HEK293T (cell line): Measurements from ENCODE around the gene HSD11B1L.

ENCODE experiments used
- CTCF ChIA-PET: fragments of 350-600 bp; formaldehyde crosslinking; extraction: SDS; loops from one replicate; lab custom pipeline; 2021; ENCODE audit warnings: antibody characterized with exemption, inconsistent platforms; lab: Yijun Ruan, JAX
- POLR2A ChIA-PET: fragments of 350-600 bp; formaldehyde crosslinking; extraction: SDS; loops from one replicate; lab custom pipeline; 2020; ENCODE audit warnings: antibody characterized with exemption, inconsistent platforms; lab: Yijun Ruan, JAX
- DNase-seq: peaks from one replicate; pipeline ENCODE4 v3.0.0; 2012; ENCODE audit warnings: mixed read lengths; ENCODE audit errors: extremely low spot score
- ARNT ChIP-seq: fragments of 450-650 bp; IDR thresholded peaks from 2 replicates; pipeline ENCODE4 v1.6.1; 2017; ENCODE audit warnings: mild to moderate bottlenecking
- BHLHE40 ChIP-seq: fragments of 450-650 bp; IDR thresholded peaks from 2 replicates; pipeline ENCODE4 v1.6.1; 2016; ENCODE audit warnings: mild to moderate bottlenecking, moderate library complexity, borderline replicate concordance
- CTBP1 ChIP-seq: fragments of 450-650 bp; IDR thresholded peaks from 2 replicates; pipeline ENCODE4 v1.6.1; 2016; ENCODE audit warnings: borderline replicate concordance
- ELF4 ChIP-seq: fragments of 450-650 bp; IDR thresholded peaks from 2 replicates; pipeline ENCODE4 v1.6.1; 2017; ENCODE audit warnings: antibody characterized with exemption
- FOXA1 ChIP-seq: fragments of 450-650 bp; IDR thresholded peaks from 2 replicates; pipeline ENCODE4 v1.6.1; 2016; ENCODE audit warnings: mild to moderate bottlenecking
- FOXK2 ChIP-seq: fragments of 450-650 bp; IDR thresholded peaks from 2 replicates; pipeline ENCODE4 v1.6.1; 2016; ENCODE audit warnings: mild to moderate bottlenecking
- FOXM1 ChIP-seq: fragments of 450-650 bp; IDR thresholded peaks from 2 replicates; pipeline ENCODE4 v1.6.1; 2017; ENCODE audit warnings: mild to moderate bottlenecking, borderline replicate concordance
- HDGF ChIP-seq: fragments of 450-650 bp; IDR thresholded peaks from 2 replicates; pipeline ENCODE4 v1.6.1; 2017; ENCODE audit warnings: antibody characterized with exemption, borderline replicate concordance
- L3MBTL2 ChIP-seq: fragments of 450-650 bp; conservative IDR thresholded peaks from 2 replicates; pipeline ENCODE4 v1.6.1; 2016; ENCODE audit warnings: mild to moderate bottlenecking
- LEF1 ChIP-seq: fragments of 450-650 bp; IDR thresholded peaks from 2 replicates; pipeline ENCODE4 v1.6.1; 2017; ENCODE audit warnings: mild to moderate bottlenecking, borderline replicate concordance
- NFRKB ChIP-seq: fragments of 450-650 bp; IDR thresholded peaks from 2 replicates; pipeline ENCODE4 v1.6.1; 2016; ENCODE audit warnings: mild to moderate bottlenecking, moderate library complexity
- SP1 ChIP-seq: fragments of 450-650 bp; IDR thresholded peaks from 2 replicates; pipeline ENCODE4 v1.6.1; 2017
- SUZ12 ChIP-seq: fragments of 450-650 bp; IDR thresholded peaks from 2 replicates; pipeline ENCODE4 v1.6.1; 2016; ENCODE audit warnings: mild to moderate bottlenecking
- TARDBP ChIP-seq: fragments of 450-650 bp; IDR thresholded peaks from 2 replicates; pipeline ENCODE4 v1.6.1; 2016
- ZNF384 ChIP-seq: fragments of 450-650 bp; IDR thresholded peaks from 2 replicates; pipeline ENCODE4 v1.6.1; 2016
- TF ChIP-seq, protein P1 (sequence below): fragments of 450-650 bp; IDR thresholded peaks from 2 replicates; pipeline ENCODE4 v1.6.1; 2016

HSD11B1L gene

DNA sequence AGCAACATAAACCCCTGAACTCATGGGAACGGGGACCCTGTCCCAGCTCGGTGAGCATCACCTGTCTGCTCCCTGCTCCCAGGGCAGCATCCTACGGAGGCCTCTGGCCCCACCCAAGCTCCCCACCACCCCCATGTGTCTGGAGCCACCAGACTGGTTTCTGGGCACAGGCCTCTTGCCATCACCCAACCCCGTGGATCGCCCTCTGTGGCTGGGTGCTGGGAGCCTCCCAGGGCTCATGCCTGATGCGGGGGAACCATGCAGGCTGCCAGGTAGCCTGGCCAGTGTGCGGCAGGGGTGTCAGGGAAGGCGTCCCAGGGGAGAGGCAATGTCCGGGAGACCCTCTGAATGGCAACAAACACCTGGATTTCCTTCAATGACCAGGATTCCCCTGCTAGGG lies 3.2 kb upstream of the HSD11B1L start:
- ChIA-PET POLR2A (interaction anchor here (2.7 kb wide), 1 partner anchor 9 kb away, joined by 8 read pairs; no protein-coding TSS in a partner anchor), CTCF (no interaction called here)
- no peak for DNase-seq
- TF ChIP-seq FOXM1 (no peak), ARNT (no peak), NFRKB (no peak), FOXA1 (no peak), BHLHE40 (no peak), TARDBP (no peak), FOXK2 (no peak), SP1 (no peak), ELF4 (no peak), SUZ12 (no peak), L3MBTL2 (no peak), HDGF (no peak), ZNF384 (no peak)
- TF ChIP-seq, protein P1, sequence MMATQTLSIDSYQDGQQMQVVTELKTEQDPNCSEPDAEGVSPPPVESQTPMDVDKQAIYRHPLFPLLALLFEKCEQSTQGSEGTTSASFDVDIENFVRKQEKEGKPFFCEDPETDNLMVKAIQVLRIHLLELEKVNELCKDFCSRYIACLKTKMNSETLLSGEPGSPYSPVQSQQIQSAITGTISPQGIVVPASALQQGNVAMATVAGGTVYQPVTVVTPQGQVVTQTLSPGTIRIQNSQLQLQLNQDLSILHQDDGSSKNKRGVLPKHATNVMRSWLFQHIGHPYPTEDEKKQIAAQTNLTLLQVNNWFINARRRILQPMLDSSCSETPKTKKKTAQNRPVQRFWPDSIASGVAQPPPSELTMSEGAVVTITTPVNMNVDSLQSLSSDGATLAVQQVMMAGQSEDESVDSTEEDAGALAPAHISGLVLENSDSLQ: no peak

DNA sequence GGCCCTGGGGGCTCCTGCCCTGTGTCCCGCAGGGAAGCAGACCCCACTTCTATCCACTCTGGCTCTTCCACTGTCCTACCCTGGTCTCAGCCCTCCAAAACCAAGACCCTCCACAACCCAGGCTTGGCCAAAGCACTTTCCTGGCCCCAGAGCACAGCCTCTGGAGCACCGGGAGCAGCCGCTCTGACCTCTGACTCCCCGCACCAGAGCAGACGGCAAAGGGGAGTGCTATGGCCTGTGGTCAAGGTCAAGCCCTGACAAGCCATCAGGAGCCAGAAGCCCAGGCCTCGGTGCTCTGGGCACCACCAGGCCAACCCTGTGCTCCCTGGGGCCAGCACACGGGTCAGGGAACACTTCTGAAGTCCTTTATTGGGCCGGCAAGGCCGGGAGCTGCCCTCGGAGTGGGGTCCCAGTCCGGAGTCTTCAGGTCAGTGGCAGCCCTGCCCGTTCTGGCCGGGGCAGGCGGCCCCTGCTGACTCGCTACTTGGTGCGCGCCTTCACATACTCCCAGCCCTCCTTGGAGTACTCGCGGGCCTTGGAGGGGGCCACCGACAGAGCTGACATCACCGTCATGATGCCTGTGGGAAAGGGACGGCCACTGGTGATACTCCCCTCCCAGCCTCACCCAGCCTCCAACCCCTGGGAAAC lies 2.6 kb upstream of the HSD11B1L start:
- TF ChIP-seq ELF4: no peak
- no peak for DNase-seq
- CTCF ChIA-PET: no interaction called here
- POLR2A ChIA-PET: no interaction called here

DNA sequence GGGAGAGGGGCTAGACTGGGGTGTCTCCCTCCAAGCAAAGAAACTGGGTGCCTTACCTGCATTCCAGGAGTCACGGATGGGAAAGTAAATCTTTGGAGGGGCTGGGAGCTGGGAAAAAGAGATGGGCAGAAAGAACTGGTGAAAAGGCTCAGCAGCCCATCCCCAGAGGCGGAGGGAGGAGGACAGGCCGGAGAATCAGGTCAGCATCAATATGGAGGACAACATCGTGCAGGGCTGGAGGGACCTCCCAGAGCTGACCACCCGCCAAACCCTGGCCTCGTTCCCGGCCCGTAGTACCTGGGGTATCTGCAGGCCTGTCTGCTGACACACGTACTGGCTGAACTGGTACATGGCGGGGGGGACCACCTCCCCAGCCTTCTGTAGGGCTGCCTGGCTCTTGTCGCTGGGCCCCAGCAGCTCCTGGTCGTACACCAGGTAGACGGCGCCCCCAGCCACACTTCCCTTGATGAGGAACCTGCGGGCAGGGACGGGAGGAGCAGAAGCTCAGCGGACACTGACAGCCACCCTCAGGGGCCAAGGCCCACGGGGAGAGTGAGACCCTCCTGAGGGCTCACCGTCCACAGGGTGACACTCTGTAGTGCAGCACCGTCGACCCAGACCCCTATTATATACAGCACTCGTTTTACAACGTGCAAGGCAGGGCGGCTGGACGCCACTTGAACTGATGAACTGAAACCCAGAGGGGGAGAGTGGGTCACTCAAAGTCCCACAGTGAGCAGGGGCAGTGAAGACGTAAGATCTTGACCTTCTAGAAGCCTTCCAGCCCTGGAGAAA lies 1.3 kb upstream of the HSD11B1L start:
- no peak for DNase-seq
- POLR2A ChIA-PET: interaction anchor here (1.0 to 1.4 kb wide), 2 partner anchors 10 to 12 kb away, joined by 3 to 5 read pairs; partner anchors contain the start of gene RPL36
- CTCF ChIA-PET: no interaction called here
- TF ChIP-seq FOXK2 (no peak), LEF1 (no peak), BHLHE40 (no peak), FOXA1 (no peak), HDGF (no peak), SUZ12 (no peak), L3MBTL2 (no peak), ZNF384 (no peak)
- TF ChIP-seq, protein P1: no peak

DNA sequence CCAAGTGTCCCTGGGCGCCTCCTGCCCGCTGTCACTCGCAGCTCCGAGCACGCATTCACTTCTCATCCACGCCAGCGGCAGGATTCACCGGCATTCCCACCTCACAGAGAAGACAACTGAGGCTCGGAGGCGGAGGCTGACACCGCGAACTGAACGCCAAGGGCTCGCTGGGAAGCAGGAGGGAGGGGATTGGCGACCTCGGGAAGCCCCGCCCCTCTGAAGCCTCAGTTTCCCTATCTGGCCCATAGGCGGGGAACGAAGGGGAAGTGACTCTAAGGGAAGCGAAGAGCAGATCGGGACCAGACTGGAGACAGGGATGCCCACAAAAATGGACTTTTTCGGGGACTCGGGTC lies 767 bp upstream of the HSD11B1L start:
- peak; percentile 32; the same call in 1 of the 2 replicates for TF ChIP-seq L3MBTL2
- TF ChIP-seq CTBP1: no peak
- no peak for TF ChIP-seq FOXK2
- POLR2A ChIA-PET: interaction anchor here (1.0 to 1.4 kb wide), 2 partner anchors 10 to 12 kb away, joined by 3 to 5 read pairs; partner anchors contain the start of gene RPL36
- no peak for DNase-seq
- CTCF ChIA-PET: no interaction called here

DNA sequence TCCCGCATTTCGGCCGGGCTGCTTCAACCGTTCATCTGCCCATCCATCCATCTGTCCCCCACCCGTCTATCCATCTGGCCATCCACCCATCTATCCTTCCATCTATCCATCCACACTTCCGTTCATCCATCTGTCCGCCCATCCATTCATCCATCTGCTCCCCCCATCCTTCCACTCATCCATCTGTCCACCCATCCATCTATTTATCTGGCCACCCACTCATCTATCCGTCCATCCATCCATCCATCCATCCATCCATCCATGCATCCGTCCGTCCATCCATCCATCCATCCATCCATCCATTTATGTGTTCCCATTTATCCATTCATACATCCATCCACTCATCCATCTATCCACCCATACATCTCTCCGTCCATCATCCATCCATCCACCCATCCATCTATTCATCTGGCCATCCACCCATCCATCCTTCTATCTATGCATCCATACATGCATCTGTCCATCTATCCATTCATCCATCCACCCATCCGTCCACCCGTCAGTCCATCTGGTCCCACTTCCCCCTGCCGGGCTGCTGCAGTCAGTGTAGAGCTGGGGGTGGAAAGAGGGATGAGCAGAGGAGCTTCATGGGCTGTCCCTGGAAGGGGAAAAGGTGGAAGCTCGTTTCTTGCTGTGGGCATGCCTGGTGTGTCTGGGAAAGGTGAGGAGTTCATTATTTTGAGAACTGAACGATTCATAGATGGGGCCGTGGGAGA lies 722 bp downstream of the HSD11B1L start:
- TF ChIP-seq, protein P1: no peak
- TF ChIP-seq NFRKB: no peak
- no peak for TF ChIP-seq TARDBP
- TF ChIP-seq LEF1: no peak
- TF ChIP-seq FOXA1: no peak
- no peak for TF ChIP-seq ELF4
- no peak for TF ChIP-seq SUZ12
- no peak for TF ChIP-seq CTBP1
- TF ChIP-seq HDGF: no peak
- TF ChIP-seq ARNT: no peak
- TF ChIP-seq FOXM1: no peak
- no peak for TF ChIP-seq FOXK2
- TF ChIP-seq L3MBTL2: no peak
- no peak for TF ChIP-seq BHLHE40
- no peak for TF ChIP-seq ZNF384
- TF ChIP-seq SP1: no peak
- ChIA-PET CTCF (no interaction called here), POLR2A (interaction anchor here (0.6 kb wide), 1 partner anchor 8 kb away, joined by 3 read pairs; no protein-coding TSS in a partner anchor)
- DNase-seq: no peak

DNA sequence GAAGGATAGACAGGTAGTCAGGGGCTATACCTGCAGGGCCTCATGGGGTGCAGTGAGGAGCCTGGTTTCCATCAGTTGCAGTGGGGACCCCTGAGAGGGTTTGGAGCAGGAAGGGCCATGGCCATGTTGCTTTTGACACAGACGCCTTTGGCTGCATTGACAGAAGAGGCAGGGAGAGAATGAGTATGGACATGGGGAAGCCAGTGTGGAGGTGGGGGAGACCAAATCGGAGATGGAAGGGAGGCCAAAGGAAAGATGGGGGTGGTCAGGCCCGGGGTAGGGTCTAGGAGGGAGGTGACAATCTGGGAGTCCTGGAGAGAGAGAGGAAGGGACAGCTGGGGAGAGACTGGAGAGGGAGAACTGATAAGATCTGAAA lies 1.3 kb downstream of the HSD11B1L start:
- no peak for TF ChIP-seq FOXK2
- no peak for TF ChIP-seq L3MBTL2
- no peak for TF ChIP-seq ELF4
- TF ChIP-seq FOXM1: no peak
- TF ChIP-seq, protein P1: no peak
- TF ChIP-seq CTBP1: no peak
- no peak for TF ChIP-seq FOXA1
- no peak for DNase-seq
- ChIA-PET CTCF (no interaction called here), POLR2A (no interaction called here)
